ENCODE measurements around the gene SFN. TPM values are rescaled to one million over a fixed set of nuclear protein-coding genes. Genes with fewer than 3 reads are reported as not detected.

Gene SFN
- total and polyA plus RNA-seq, 2 donors (not counting 3 experiments of a cell fraction or from before 2014, with no cell fraction given) = 0.08 to 0.33 TPM

DNA sequence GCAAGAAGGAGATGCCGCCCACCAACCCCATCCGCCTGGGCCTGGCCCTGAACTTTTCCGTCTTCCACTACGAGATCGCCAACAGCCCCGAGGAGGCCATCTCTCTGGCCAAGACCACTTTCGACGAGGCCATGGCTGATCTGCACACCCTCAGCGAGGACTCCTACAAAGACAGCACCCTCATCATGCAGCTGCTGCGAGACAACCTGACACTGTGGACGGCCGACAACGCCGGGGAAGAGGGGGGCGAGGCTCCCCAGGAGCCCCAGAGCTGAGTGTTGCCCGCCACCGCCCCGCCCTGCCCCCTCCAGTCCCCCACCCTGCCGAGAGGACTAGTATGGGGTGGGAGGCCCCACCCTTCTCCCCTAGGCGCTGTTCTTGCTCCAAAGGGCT is 732 bp downstream of the SFN start:
- Histone ChIP-seq H3K4me2 (ENCODE audit: insufficient read depth, low read length) (no peak overlapping the region), H3K4me3 (replicated peaks in 1 of 3; ENCODE audit: insufficient read depth in 1 of 3, low read depth in 1 of 3, low read length in 3 of 3) (no peak overlapping the region), H4K20me1 (replicated peaks; ENCODE audit: control insufficient read depth, extremely low read depth, insufficient read depth, low read length) (no peaks in the 10 kb centered on the region), H3K27ac (ENCODE audit: insufficient read depth, low read depth, low read length) (no peak overlapping the region), H3K9ac (replicated peaks; ENCODE audit: extremely low read depth, insufficient read depth, low read length) (no peak overlapping the region), H2AFZ (ENCODE audit: low read depth, low read length) (no peak overlapping the region), H3K36me3 (ENCODE audit: control insufficient read depth in 2 of 2, extremely low read depth in 1 of 2, insufficient read depth in 2 of 2, low read length in 2 of 2) (no peaks in the 10 kb centered on the region), H3K4me1 (ENCODE audit: control insufficient read depth, extremely low read depth, insufficient read depth, low read length) (peaks cover 11% of the 10 kb centered on the region), H3K9me3 (replicated peaks; ENCODE audit: control insufficient read depth, insufficient read depth, low read length) (no peaks in the 10 kb centered on the region), H3K27me3 (ENCODE audit: control insufficient read depth in 2 of 2, insufficient read depth in 2 of 2, low read length in 2 of 2) (no peaks in the 10 kb centered on the region), H3K79me2 (ENCODE audit: control insufficient read depth, insufficient read depth, low read length) (no peaks in the 10 kb centered on the region), H3K9me1 (replicated peaks; ENCODE audit: control insufficient read depth, extremely low read depth, insufficient read depth, low read length) (no peaks in the 10 kb centered on the region)
- dilution Hi-C loops (cut with MboI; ENCODE audit: extremely low pct_ligation_motif_present, low sequenced_read_pairs) = no loop called here
- intact Hi-C loops (cut with micrococcal nuclease) = no loop called here
- no TSS peak for BruUV-seq (replicated peaks)
- ChIA-PET POLR2A (interaction anchor here (0.6 kb wide), 1 partner anchor 1729 kb away, joined by 5 read pairs; no protein-coding TSS in a partner anchor), CTCF (interaction anchor here (1.6 to 2.9 kb wide), 2 partner anchors 14 to 23 kb away, joined by 10 to 17 read pairs; no protein-coding TSS in a partner anchor)
- DNase-seq (ENCODE audit: low read depth, low spot score) (no peak), FAIRE-seq (no peak)
- TF ChIP-seq JUN (IDR thresholded peaks at IDR 0.05; ENCODE audit: borderline replicate concordance, insufficient read depth, insufficient read length, low read depth) (no peak), FOS (IDR thresholded peaks at IDR 0.05; ENCODE audit: borderline replicate concordance, insufficient read depth, low read length) (no peak), CTCF (IDR thresholded peaks at IDR 0.05; ENCODE audit: extremely low read depth in 1 of 2, insufficient read depth in 1 of 2, low read depth in 1 of 2, low read length in 2 of 2) (no peak), EZH2 (IDR thresholded peaks at IDR 0.05; ENCODE audit: borderline replicate concordance, low read depth, low read length, severe bottlenecking) (no peak), POLR2AphosphoS5 (IDR thresholded peaks at IDR 0.05; ENCODE audit: insufficient read depth, low read depth, low read length) (no peak), POLR2A (IDR thresholded peaks at IDR 0.05; ENCODE audit: low read depth, low read length) (no peak), MYC (IDR thresholded peaks at IDR 0.05; ENCODE audit: low read depth, low read length) (no peak), GATA2 (IDR thresholded peaks at IDR 0.05; ENCODE audit: insufficient read depth, insufficient read length, low read depth, low read length) (no peak)
- TF ChIP-seq, protein P1, sequence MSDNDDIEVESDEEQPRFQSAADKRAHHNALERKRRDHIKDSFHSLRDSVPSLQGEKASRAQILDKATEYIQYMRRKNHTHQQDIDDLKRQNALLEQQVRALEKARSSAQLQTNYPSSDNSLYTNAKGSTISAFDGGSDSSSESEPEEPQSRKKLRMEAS (IDR thresholded peaks at IDR 0.05; ENCODE audit: insufficient read depth, insufficient read length) = no peak
